Trophoblast cell (in vitro differentiated cells and primary cell): Measurements from ENCODE around the gene FRS3.
A peak's percentile ranks its signal among the peaks of the same experiment; 100 is the strongest.

Experiments used
- DNase-seq, 2 donors: peaks; one replicate each; pipeline ENCODE4 v3.0.0-alpha.2; 2016
- H2AFZ ChIP-seq: 2 replicates; pipeline ENCODE4 v1.6.1; 2013; ENCODE audit warnings: low read length, moderate library complexity, mild to moderate bottlenecking; ENCODE audit not compliant: insufficient read depth, poor library complexity
- H2AK5ac ChIP-seq: 2 replicates; pipeline ENCODE4 v1.6.1; 2013; ENCODE audit warnings: mild to moderate bottlenecking, low read length
- H2BK120ac ChIP-seq: 2 replicates; pipeline ENCODE4 v1.6.1; 2013; ENCODE audit warnings: low read length, mild to moderate bottlenecking, moderate library complexity; ENCODE audit not compliant: insufficient read depth, poor library complexity
- H2BK12ac ChIP-seq: 2 replicates; pipeline ENCODE4 v1.6.1; 2013; ENCODE audit warnings: mild to moderate bottlenecking, low read length, moderate library complexity
- H2BK5ac ChIP-seq: 2 replicates; pipeline ENCODE4 v1.6.1; 2013; ENCODE audit warnings: low read length, low read depth, moderate library complexity, mild to moderate bottlenecking; ENCODE audit not compliant: poor library complexity
- H3K14ac ChIP-seq: 2 replicates; pipeline ENCODE4 v1.6.1; 2013; ENCODE audit warnings: mild to moderate bottlenecking, low read length
- H3K18ac ChIP-seq: 2 replicates; pipeline ENCODE4 v1.6.1; 2013; ENCODE audit warnings: mild to moderate bottlenecking, low read length
- H3K23ac ChIP-seq: 2 replicates; pipeline ENCODE4 v1.6.1; 2013; ENCODE audit warnings: low read length
- H3K27ac ChIP-seq: 2 replicates; pipeline ENCODE4 v1.5.1; 2013; ENCODE audit warnings: low read depth, mild to moderate bottlenecking, inconsistent platforms, low read length, moderate library complexity
- H3K27me3 ChIP-seq: 2 replicates; pipeline ENCODE4 v1.6.1; 2013; ENCODE audit warnings: inconsistent platforms, mild to moderate bottlenecking, low read length, moderate library complexity; ENCODE audit not compliant: insufficient read depth
- H3K36me3 ChIP-seq, 2 experiments: 1 replicate in 1 of 2; 2 replicates in 1 of 2; pipeline ENCODE4 v1.6.1; 2013; ENCODE audit warnings: low read length in 2 of 2, mild to moderate bottlenecking in 2 of 2, moderate library complexity in 1 of 2; ENCODE audit not compliant: insufficient read depth in 2 of 2, control insufficient read depth in 1 of 2
- H3K4ac ChIP-seq: 2 replicates; pipeline ENCODE4 v1.6.1; 2013; ENCODE audit warnings: low read depth, mild to moderate bottlenecking, low read length, moderate library complexity
- H3K4me1 ChIP-seq, 2 experiments: 1 replicate in 1 of 2; 2 replicates in 1 of 2; pipeline ENCODE4 v1.6.1; 2013; ENCODE audit warnings: low read length in 2 of 2, mild to moderate bottlenecking in 2 of 2, moderate library complexity in 1 of 2; ENCODE audit not compliant: insufficient read depth in 2 of 2, control insufficient read depth in 1 of 2
- H3K4me2 ChIP-seq: 2 replicates; pipeline ENCODE4 v1.6.1; 2013; ENCODE audit warnings: inconsistent platforms, mild to moderate bottlenecking, low read length, moderate library complexity
- H3K4me3 ChIP-seq: 2 replicates; pipeline ENCODE4 v1.5.1; 2013; ENCODE audit warnings: mild to moderate bottlenecking, low read depth, low read length, inconsistent platforms
- H3K79me1 ChIP-seq: one replicate; pipeline ENCODE4 v1.6.1; 2013; ENCODE audit warnings: low read length
- H3K79me2 ChIP-seq: 2 replicates; pipeline ENCODE4 v1.6.1; 2013; ENCODE audit warnings: low read length, mild to moderate bottlenecking; ENCODE audit not compliant: control insufficient read depth, insufficient read depth, poor library complexity
- H3K9ac ChIP-seq: 2 replicates; pipeline ENCODE4 v1.6.1; 2013; ENCODE audit warnings: mild to moderate bottlenecking, low read length
- H3K9me3 ChIP-seq: 2 replicates; pipeline ENCODE4 v1.6.1; 2013; ENCODE audit warnings: low read depth, mild to moderate bottlenecking, control low read depth, inconsistent platforms, low read length; ENCODE audit not compliant: insufficient read depth
- H4K12ac ChIP-seq: 2 replicates; pipeline ENCODE4 v1.6.1; 2013; ENCODE audit warnings: low read depth, mild to moderate bottlenecking, low read length, moderate library complexity
- H4K8ac ChIP-seq: 2 replicates; pipeline ENCODE4 v1.6.1; 2013; ENCODE audit warnings: low read depth, mild to moderate bottlenecking, low read length, moderate library complexity
- H4K91ac ChIP-seq: one replicate; pipeline ENCODE4 v1.6.1; 2013; ENCODE audit warnings: low read depth, mild to moderate bottlenecking, low read length, moderate library complexity
- WGBS: extraction: QIAGEN DNeasy Blood & Tissue Kit; methylation state at CpG from one replicate; pipeline ENCODE4 v1.1.7; 2013; ENCODE audit warnings: missing lambda C conversion rate; ENCODE audit not compliant: insufficient read length, insufficient coverage; ENCODE audit errors: extremely low coverage; 5-methylcytosine and 5-hydroxymethylcytosine counted together

FRS3 gene

DNA sequence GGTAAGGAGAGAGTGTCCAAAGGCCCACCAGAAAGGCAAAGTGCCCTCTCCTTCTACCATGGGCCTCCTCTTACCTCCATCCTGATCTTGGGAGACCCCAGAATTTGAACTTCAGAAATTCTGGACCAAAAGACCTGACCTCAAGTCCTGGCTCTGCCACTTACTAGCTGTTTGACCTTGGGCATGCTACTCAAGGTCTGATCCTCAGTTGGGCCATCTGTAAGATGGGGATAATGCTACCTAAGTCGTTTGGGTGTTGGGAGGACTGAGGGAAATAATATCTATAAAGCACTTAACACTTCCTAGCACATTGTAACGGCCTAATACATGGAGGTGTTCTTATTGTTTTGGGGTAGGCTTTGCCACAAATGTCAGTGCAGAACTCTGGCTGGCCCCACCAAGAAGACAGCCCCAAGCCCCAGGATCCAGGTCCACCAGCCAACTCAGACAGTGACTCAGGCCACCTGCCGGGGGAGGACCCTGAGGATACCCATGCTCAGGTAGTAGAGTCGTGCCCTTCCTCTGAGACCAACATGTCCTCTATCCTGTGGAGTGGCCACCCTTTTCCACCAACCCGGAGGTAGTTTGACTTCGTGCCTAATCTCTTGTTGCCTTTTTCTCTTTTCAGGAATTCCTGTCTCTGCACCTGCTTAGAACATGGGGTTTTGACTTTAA lies 3.5 kb upstream of the FRS3 start:
- no peak for DNase-seq
- Histone ChIP-seq H3K23ac (no peak overlapping the region), H2BK12ac (no peak overlapping the region), H3K18ac (no peak overlapping the region), H4K12ac (no peak overlapping the region), H3K4me1 (peaks cover 20 to 29% of the 10 kb centered on the region in 2 experiments), H3K4me2 (no peak overlapping the region), H3K79me1 (peaks cover 14% of the 10 kb centered on the region), H3K9ac (no peak overlapping the region), H3K36me3 (no peaks in the 10 kb centered on the region), H2AFZ (no peak overlapping the region), H3K79me2 (peaks cover 9% of the 10 kb centered on the region), H3K9me3 (no peaks in the 10 kb centered on the region), H3K27ac (no peak overlapping the region), H2AK5ac (no peak overlapping the region), H3K27me3 (no peaks in the 10 kb centered on the region), H3K4ac (no peak overlapping the region), H4K91ac (no peak overlapping the region), H2BK120ac (no peak overlapping the region), H3K4me3 (no peak overlapping the region), H4K8ac (no peak overlapping the region), H3K14ac (no peak overlapping the region), H2BK5ac (no peak overlapping the region)
- WGBS = no CpG with 5 or more reads among the region's 6 CpGs

DNA sequence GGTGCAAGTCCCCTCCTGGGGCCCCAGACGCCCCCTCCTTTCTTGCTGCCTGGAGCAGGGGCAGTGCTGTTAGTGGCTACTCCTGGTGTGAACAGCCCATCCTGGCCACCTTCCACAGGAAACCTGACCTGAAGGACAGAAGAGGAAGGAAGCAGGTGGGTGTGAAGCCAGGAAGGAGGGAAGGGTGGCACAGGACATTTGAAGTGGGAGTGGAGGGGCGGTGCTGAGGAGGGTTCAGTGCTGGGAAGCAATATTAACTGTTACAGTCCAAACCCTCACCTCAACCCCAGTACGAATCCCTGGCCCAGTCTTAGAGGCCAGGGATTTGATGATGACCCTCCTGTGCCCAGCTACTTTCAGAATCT lies 1.6 kb upstream of the FRS3 start:
- Histone ChIP-seq H3K14ac (no peak overlapping the region), H3K18ac (no peak overlapping the region), H3K9me3 (no peaks in the 10 kb centered on the region), H3K4me1 (peaks cover 20 to 29% of the 10 kb centered on the region in 2 experiments), H2AK5ac (no peak overlapping the region), H4K12ac (no peak overlapping the region), H3K79me1 (peaks cover 2% of the 10 kb centered on the region), H4K91ac (no peak overlapping the region), H3K36me3 (peaks cover 3 to 4% of the 10 kb centered on the region in 2 experiments), H2AFZ (no peak overlapping the region), H3K23ac (no peak overlapping the region), H3K9ac (no peak overlapping the region), H2BK120ac (no peak overlapping the region), H3K27ac (no peak overlapping the region), H3K4ac (no peak overlapping the region), H3K79me2 (no peaks in the 10 kb centered on the region), H4K8ac (no peak overlapping the region), H3K4me2 (peak overlapping the region; percentile 87), H2BK12ac (no peak overlapping the region), H3K27me3 (no peaks in the 10 kb centered on the region), H3K4me3 (no peak overlapping the region), H2BK5ac (no peak overlapping the region)
- DNase-seq = no peak
- no CpG with 5 or more reads among the region's 3 CpGs for WGBS

DNA sequence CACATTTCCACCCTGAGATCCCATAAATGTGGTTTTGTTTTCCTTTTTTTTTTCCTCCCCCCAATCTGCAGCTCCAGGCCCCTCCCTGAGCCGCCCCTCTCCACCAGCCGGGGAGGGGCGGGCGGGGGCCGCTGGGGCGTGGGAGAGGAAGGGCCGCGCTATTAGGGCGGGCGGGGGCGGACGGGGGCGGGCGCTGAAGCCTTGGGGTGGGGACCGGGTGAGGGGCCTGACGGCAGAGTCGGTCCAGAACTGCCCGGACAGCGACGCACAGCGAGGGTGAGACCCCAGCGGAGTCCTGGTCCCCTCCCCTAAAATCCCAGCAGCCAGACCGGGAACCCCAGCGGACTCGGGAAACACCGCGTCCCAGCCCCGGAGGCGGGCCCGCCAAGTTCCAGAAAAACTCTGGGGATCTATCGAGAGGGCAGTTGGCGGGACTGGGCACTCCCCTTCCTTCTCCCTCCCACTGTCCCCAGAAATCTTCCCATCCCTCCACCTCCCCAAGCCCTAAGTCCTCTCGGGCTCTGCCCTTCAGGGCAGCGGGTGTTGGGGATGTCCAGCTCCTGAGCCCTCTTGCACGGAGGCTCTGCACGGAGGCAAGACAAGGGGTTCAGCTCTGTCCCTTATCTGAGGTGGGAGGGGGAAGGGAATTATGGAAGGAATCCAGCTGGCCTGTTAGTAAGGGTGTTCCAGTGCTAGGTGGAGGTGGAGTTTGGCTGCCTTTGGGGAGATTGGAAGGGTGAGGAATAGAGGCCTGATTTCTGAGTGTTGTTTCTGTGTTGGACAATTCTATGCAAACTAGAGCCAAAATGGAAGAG lies 1.1 kb upstream of the FRS3 start, which contains the start of gene PRICKLE4:
TSS of gene PRICKLE4 (plus strand) at position 232 of the 815 bp plus-strand sequence. CDS start 2,692 bp downstream, outside the sequence.
- peak within 1 kb of the TSS; percentile 72 for H3K4me3 ChIP-seq
- H3K4me2 ChIP-seq = peak within 1 kb of the TSS; percentile 90
- H4K8ac ChIP-seq = peak within 1 kb of the TSS; percentile 25
- peak within 1 kb of the TSS; percentile 72 for H3K18ac ChIP-seq
- H3K14ac ChIP-seq = peak within 1 kb of the TSS; percentile 35
- H3K79me1 ChIP-seq = peaks cover 2% of the 10 kb centered on the region
- H2BK120ac ChIP-seq = peak within 1 kb of the TSS; percentile 34
- H3K4me1 ChIP-seq = peaks cover 16 to 25% of the 10 kb centered on the region in 2 experiments
- no peaks in the 10 kb centered on the region for H3K79me2 ChIP-seq
- WGBS = no CpG with 5 or more reads among the region's 36 CpGs
- H3K9me3 ChIP-seq = no peaks in the 10 kb centered on the region
- no peak within 1 kb of the TSS for H3K27ac ChIP-seq
- H2BK5ac ChIP-seq = no peak within 1 kb of the TSS
- H3K4ac ChIP-seq = no peak within 1 kb of the TSS
- H4K91ac ChIP-seq = peak within 1 kb of the TSS; percentile 63
- DNase-seq = no peak
- no peak within 1 kb of the TSS for H2AK5ac ChIP-seq
- no peak within 1 kb of the TSS for H3K23ac ChIP-seq
- peak within 1 kb of the TSS; percentile 78 for H3K9ac ChIP-seq
- H3K27me3 ChIP-seq = no peaks in the 10 kb centered on the region
- H2AFZ ChIP-seq = peak within 1 kb of the TSS; percentile 75
- H3K36me3 ChIP-seq = peaks cover 3 to 4% of the 10 kb centered on the region in 2 experiments
- no peak within 1 kb of the TSS for H2BK12ac ChIP-seq
- no peak within 1 kb of the TSS for H4K12ac ChIP-seq

DNA sequence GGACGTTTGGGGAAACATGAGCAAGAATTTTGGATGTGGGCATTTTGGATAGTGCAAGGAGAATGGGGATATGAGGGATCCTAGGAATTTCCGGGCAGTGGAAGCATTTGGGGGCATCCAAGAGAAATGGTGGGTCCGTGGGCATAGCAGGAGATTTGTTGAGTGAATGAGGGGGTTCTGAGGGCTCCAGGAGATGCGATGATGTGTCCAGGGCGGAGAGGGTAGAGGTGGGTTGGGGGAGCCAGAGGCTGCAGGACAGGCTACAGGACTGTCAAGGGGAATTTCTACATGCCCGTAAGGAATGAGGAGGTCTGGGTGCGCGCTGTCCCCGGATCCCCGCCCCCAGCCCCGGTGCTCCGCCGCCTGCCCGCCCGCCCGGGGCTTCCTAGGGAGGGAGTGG lies 364 bp downstream of the FRS3 start:
- H3K14ac ChIP-seq = peak overlapping the region; percentile 29
- H3K9ac ChIP-seq = peak overlapping the region; percentile 78

More for the DNA sequence above, 364 bp downstream of the FRS3 start:
- Histone ChIP-seq H2AFZ (peak overlapping the region; percentile 1), H3K27me3 (no peaks in the 10 kb centered on the region), H3K36me3 (peaks cover 11 to 16% of the 10 kb centered on the region in 2 experiments), H3K18ac (peak overlapping the region; percentile 28), H4K91ac (peak overlapping the region; percentile 36), H4K12ac (peak overlapping the region; percentile 11), H3K4me1 (peaks cover 6 to 12% of the 10 kb centered on the region in 2 experiments), H2BK12ac (no peak overlapping the region), H2AK5ac (peak overlapping the region; percentile 3), H3K4ac (peak overlapping the region; percentile 7), H3K79me2 (no peaks in the 10 kb centered on the region), H3K23ac (no peak overlapping the region), H3K27ac (no peak overlapping the region), H3K4me2 (peak overlapping the region; percentile 90), H3K9me3 (no peaks in the 10 kb centered on the region), H3K4me3 (peak overlapping the region; percentile 72), H3K79me1 (peaks cover 2% of the 10 kb centered on the region), H4K8ac (peak overlapping the region; percentile 17), H2BK120ac (no peak overlapping the region), H2BK5ac (no peak overlapping the region)
- no CpG with 5 or more reads among the region's 16 CpGs for WGBS
- no peak for DNase-seq
